Skeletal muscle tissue (tissue), 4 donors: ENCODE data around the gene GRID1. TPM values are rescaled to one million over a fixed set of nuclear protein-coding genes. Genes with fewer than 3 reads are reported as not detected.

Source experiments
- H3K27ac ChIP-seq: one replicate; pipeline ENCODE4 v1.7.0; 2013; ENCODE audit warnings: mild to moderate bottlenecking, low read depth, low read length, inconsistent platforms
- H3K27me3 ChIP-seq, 3 donors: one replicate each; pipeline ENCODE4 v1.7.0; 2013; ENCODE audit warnings: low read length in 3 of 3; ENCODE audit not compliant: control insufficient read depth in 3 of 3, insufficient read depth in 3 of 3
- H3K36me3 ChIP-seq, 3 donors: one replicate each; pipeline ENCODE4 v1.7.0; 2013; ENCODE audit warnings: low read length in 3 of 3; ENCODE audit not compliant: control insufficient read depth in 3 of 3, insufficient read depth in 3 of 3
- H3K4me1 ChIP-seq, 3 donors: one replicate each; pipeline ENCODE4 v1.7.0; 2013; ENCODE audit warnings: low read length in 3 of 3, mild to moderate bottlenecking in 3 of 3; ENCODE audit not compliant: control insufficient read depth in 3 of 3, insufficient read depth in 3 of 3
- H3K4me3 ChIP-seq, 3 donors: one replicate each; pipeline ENCODE4 v1.7.0; 2013; ENCODE audit warnings: low read length in 3 of 3
- H3K9ac ChIP-seq, 3 donors: one replicate each; pipeline ENCODE4 v1.7.0; 2013; ENCODE audit warnings: low read length in 3 of 3, mild to moderate bottlenecking in 3 of 3, moderate library complexity in 2 of 3, low read depth in 1 of 3
- H3K9me3 ChIP-seq, 3 donors: one replicate each; pipeline ENCODE4 v1.7.0; 2013; ENCODE audit warnings: low read length in 3 of 3; ENCODE audit not compliant: control insufficient read depth in 3 of 3
- total RNA-seq: library from RNA; depleted of rRNA; stranded (reverse); fragments of >200 nt; gene quantifications from one replicate; pipeline ENCODE4 v1.2.3, GENCODE V29; 2014
- donor health status: Osteomylitis.

Gene GRID1
- total RNA-seq, 1 donor from 2014 or later: 2.1 TPM

- Histone ChIP-seq H3K27ac (no peak overlapping the region), H3K36me3 (no peaks in the 10 kb centered on the region), H3K27me3 (no peaks in the 10 kb centered on the region), H3K4me3 (no peak overlapping the region), H3K4me1 (no peaks in the 10 kb centered on the region), H3K9me3 (peaks cover 0 to 3% (median 0%) of the 10 kb centered on the region in 3 donors), H3K9ac (no peak overlapping the region)
These were observed 317.2 kb downstream of the GRID1 start for GRCh38 chr10:86049442-86049841.

- Histone ChIP-seq H3K36me3 (no peaks in the 10 kb centered on the region), H3K27me3 (no peaks in the 10 kb centered on the region), H3K4me3 (no peak overlapping the region), H3K4me1 (no peaks in the 10 kb centered on the region), H3K27ac (no peak overlapping the region), H3K9ac (no peak overlapping the region), H3K9me3 (peaks cover 0 to 3% (median 0%) of the 10 kb centered on the region in 3 donors)
These were observed 317.6 kb downstream of the GRID1 start for GRCh38 chr10:86048973-86049372.

GRCh38 chr10:86048571-86048970, 318.0 kb downstream of the GRID1 start:
- Histone ChIP-seq H3K4me3 (no peak overlapping the region), H3K27me3 (no peaks in the 10 kb centered on the region), H3K9me3 (peaks cover 0 to 3% (median 0%) of the 10 kb centered on the region in 3 donors), H3K27ac (no peak overlapping the region), H3K36me3 (no peaks in the 10 kb centered on the region), H3K9ac (no peak overlapping the region), H3K4me1 (no peaks in the 10 kb centered on the region)

GRCh38 chr10:86047588-86047987, 319.0 kb downstream of the GRID1 start:
- Histone ChIP-seq H3K36me3 (no peaks in the 10 kb centered on the region), H3K27me3 (no peaks in the 10 kb centered on the region), H3K4me3 (no peak overlapping the region), H3K4me1 (no peaks in the 10 kb centered on the region), H3K27ac (no peak overlapping the region), H3K9ac (no peak overlapping the region), H3K9me3 (peaks cover 0 to 3% (median 0%) of the 10 kb centered on the region in 3 donors)

- H3K4me1 ChIP-seq: no peaks in the 10 kb centered on the region
These were observed 319.6 kb downstream of the GRID1 start for GRCh38 chr10:86046845-86047460.

GRCh38 chr10:86045896-86046295, 320.7 kb downstream of the GRID1 start:
- no peaks in the 10 kb centered on the region for H3K36me3 ChIP-seq
- no peak overlapping the region for H3K27ac ChIP-seq
- H3K9ac ChIP-seq: no peak overlapping the region
- H3K4me1 ChIP-seq: no peaks in the 10 kb centered on the region
- H3K9me3 ChIP-seq: peaks cover 0 to 3% (median 0%) of the 10 kb centered on the region in 3 donors
- H3K4me3 ChIP-seq: no peak overlapping the region
- H3K27me3 ChIP-seq: no peaks in the 10 kb centered on the region

More at GRCh38 chr10:86046845-86047460, 319.6 kb downstream of the GRID1 start:
- Histone ChIP-seq H3K36me3 (no peaks in the 10 kb centered on the region), H3K27me3 (no peaks in the 10 kb centered on the region), H3K27ac (no peak overlapping the region), H3K9ac (no peak overlapping the region), H3K9me3 (peaks cover 0 to 3% (median 0%) of the 10 kb centered on the region in 3 donors), H3K4me3 (no peak overlapping the region)

GRCh38 chr10:86044029-86044428, 322.6 kb downstream of the GRID1 start:
- H3K9me3 ChIP-seq: no peaks in the 10 kb centered on the region

GRCh38 chr10:86043236-86043635, 323.4 kb downstream of the GRID1 start:
- Histone ChIP-seq H3K36me3 (no peaks in the 10 kb centered on the region), H3K27me3 (no peaks in the 10 kb centered on the region), H3K4me1 (no peaks in the 10 kb centered on the region), H3K9me3 (no peaks in the 10 kb centered on the region), H3K9ac (no peak overlapping the region), H3K27ac (no peak overlapping the region), H3K4me3 (no peak overlapping the region)

More at GRCh38 chr10:86044029-86044428, 322.6 kb downstream of the GRID1 start:
- H3K36me3 ChIP-seq: no peaks in the 10 kb centered on the region
- no peak overlapping the region for H3K9ac ChIP-seq
- H3K4me1 ChIP-seq: no peaks in the 10 kb centered on the region
- H3K27ac ChIP-seq: no peak overlapping the region
- H3K27me3 ChIP-seq: no peaks in the 10 kb centered on the region
- no peak overlapping the region for H3K4me3 ChIP-seq

GRCh38 chr10:86042161-86042560, 324.4 kb downstream of the GRID1 start:
- no peak overlapping the region for H3K9ac ChIP-seq
- no peaks in the 10 kb centered on the region for H3K27me3 ChIP-seq
- H3K27ac ChIP-seq: no peak overlapping the region
- H3K36me3 ChIP-seq: no peaks in the 10 kb centered on the region
- no peaks in the 10 kb centered on the region for H3K9me3 ChIP-seq
- no peaks in the 10 kb centered on the region for H3K4me1 ChIP-seq
- H3K4me3 ChIP-seq: no peak overlapping the region

- Histone ChIP-seq H3K4me1 (peaks cover 4 to 5% (median 5%) of the 10 kb centered on the region in 3 donors), H3K36me3 (no peaks in the 10 kb centered on the region)
These were observed 325.5 kb downstream of the GRID1 start for GRCh38 chr10:86041116-86041515.

More at GRCh38 chr10:86041116-86041515, 325.5 kb downstream of the GRID1 start:
- Histone ChIP-seq H3K9me3 (no peaks in the 10 kb centered on the region), H3K27ac (no peak overlapping the region), H3K4me3 (no peak overlapping the region), H3K9ac (no peak overlapping the region), H3K27me3 (no peaks in the 10 kb centered on the region)
